Gastroesophageal sphincter (tissue), 4 donors: ENCODE data around the gene USP24. TPM values are rescaled to one million over a fixed set of nuclear protein-coding genes. Genes with fewer than 3 reads are reported as not detected.
"Not testable (repeated sequence)": the region's sequence is repeated elsewhere in the genome, so short reads cannot be mapped to it uniquely, and the experiment has no call there.

Experiments used
- ATAC-seq: fragments of 150-250 bp; one replicate; pipeline ENCODE4 v1.9.1; 2016; ENCODE audit warnings: mild to moderate bottlenecking, moderate library complexity
- H3K27ac ChIP-seq, 4 donors: fragments of 200-600 bp; sonication (generic) in 3 of 4; 1 replicate in 3 of 4; 2 replicates in 1 of 4; pipeline ENCODE4 v1.5.1; 2016 to 2019
- H3K27me3 ChIP-seq: fragments of 200-600 bp; sonication (generic); one replicate; pipeline ENCODE4 v1.5.1; 2019
- H3K36me3 ChIP-seq, 2 donors: fragments of 200-600 bp; sonication (generic); one replicate each; pipeline ENCODE4 v1.5.1; 2019; ENCODE audit warnings: control low read depth in 1 of 2
- H3K4me1 ChIP-seq, 3 donors: fragments of 200-600 bp; sonication (generic); 1 replicate in 2 of 3; 2 replicates in 1 of 3; pipeline ENCODE4 v1.5.1; 2016 to 2019; ENCODE audit warnings: control low read depth in 2 of 3
- H3K4me3 ChIP-seq, 2 donors: fragments of 200-600 bp; sonication (generic); one replicate each; pipeline ENCODE4 v1.5.1; 2019; ENCODE audit warnings: mild to moderate bottlenecking in 1 of 2, moderate library complexity in 1 of 2
- H3K9me3 ChIP-seq, 3 donors: fragments of 200-600 bp; sonication (generic); one replicate each; pipeline ENCODE4 v1.5.1; 2017 to 2019; ENCODE audit warnings: control low read depth in 2 of 3
- EP300 ChIP-seq: sonication (generic); formaldehyde crosslinking; IDR thresholded peaks from one replicate; pipeline ENCODE4 v1.6.1; 2017; ENCODE audit warnings: antibody characterized with exemption, mild to moderate bottlenecking
- POLR2A ChIP-seq, 2 donors: fragments of 450-650 bp; IDR thresholded peaks; one replicate each; pipeline ENCODE4 v1.6.1; 2017; ENCODE audit warnings: antibody characterized with exemption in 2 of 2, mild to moderate bottlenecking in 2 of 2, moderate library complexity in 1 of 2
- POLR2AphosphoS5 ChIP-seq: sonication (generic); formaldehyde crosslinking; IDR thresholded peaks from one replicate; pipeline ENCODE4 v1.6.1; 2017; ENCODE audit warnings: antibody characterized with exemption
- WGBS, 2 donors: methylation state at CpG; one replicate each; pipeline ENCODE4 v1.1.5; 2018; ENCODE audit warnings: low coverage in 1 of 2; 5-methylcytosine and 5-hydroxymethylcytosine counted together
- total RNA-seq, 4 donors: library from RNA; depleted of rRNA; stranded (reverse); fragments of >200 nt; gene quantifications; one replicate each; pipeline ENCODE4 v1.1.0, GENCODE V29; 2016
- TF ChIP-seq, protein P1 (sequence below), 4 experiments: fragments of 200-600 bp in 2 of 4; fragments of 450-650 bp in 2 of 4; sonication (generic) in 1 of 4; IDR thresholded peaks; one replicate each; pipeline ENCODE4 v1.5.1; 2017 to 2019; ENCODE audit warnings: antibody characterized with exemption in 4 of 4, mild to moderate bottlenecking in 2 of 4, moderate library complexity in 2 of 4

USP24 gene
- total RNA-seq, 4 donors from 2014 or later, result 36.8 to 54.8 (median 45.5) TPM

DNA sequence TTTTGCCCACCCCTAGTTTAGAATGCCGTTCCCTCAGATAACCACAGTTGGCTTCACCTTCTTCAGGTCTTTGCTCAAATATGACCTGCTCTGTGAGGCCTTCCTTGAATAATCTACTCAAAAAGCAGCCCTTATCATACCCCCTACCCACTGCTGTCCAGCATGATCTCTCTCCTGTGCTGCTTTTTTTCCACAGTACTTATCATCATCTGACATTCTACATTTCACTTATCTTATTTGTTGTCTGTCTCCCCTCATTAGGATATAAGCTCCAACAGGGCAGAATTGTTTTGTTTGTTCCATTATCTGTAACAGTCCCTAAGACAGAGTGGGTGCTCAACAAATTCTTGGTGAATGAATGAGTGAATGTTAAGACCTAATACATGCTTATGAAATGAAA is 18.1 kb downstream of the USP24 start:
- H3K9me3 ChIP-seq, result no peaks in the 10 kb centered on the region
- H3K4me1 ChIP-seq, result peaks cover 2 to 54% (median 12%) of the 10 kb centered on the region in 3 donors
- no peaks in the 10 kb centered on the region for H3K27me3 ChIP-seq
- TF ChIP-seq POLR2A (IDR thresholded peaks at IDR 0.05), result no peak
- TF ChIP-seq, protein P1, sequence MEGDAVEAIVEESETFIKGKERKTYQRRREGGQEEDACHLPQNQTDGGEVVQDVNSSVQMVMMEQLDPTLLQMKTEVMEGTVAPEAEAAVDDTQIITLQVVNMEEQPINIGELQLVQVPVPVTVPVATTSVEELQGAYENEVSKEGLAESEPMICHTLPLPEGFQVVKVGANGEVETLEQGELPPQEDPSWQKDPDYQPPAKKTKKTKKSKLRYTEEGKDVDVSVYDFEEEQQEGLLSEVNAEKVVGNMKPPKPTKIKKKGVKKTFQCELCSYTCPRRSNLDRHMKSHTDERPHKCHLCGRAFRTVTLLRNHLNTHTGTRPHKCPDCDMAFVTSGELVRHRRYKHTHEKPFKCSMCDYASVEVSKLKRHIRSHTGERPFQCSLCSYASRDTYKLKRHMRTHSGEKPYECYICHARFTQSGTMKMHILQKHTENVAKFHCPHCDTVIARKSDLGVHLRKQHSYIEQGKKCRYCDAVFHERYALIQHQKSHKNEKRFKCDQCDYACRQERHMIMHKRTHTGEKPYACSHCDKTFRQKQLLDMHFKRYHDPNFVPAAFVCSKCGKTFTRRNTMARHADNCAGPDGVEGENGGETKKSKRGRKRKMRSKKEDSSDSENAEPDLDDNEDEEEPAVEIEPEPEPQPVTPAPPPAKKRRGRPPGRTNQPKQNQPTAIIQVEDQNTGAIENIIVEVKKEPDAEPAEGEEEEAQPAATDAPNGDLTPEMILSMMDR (IDR thresholded peaks at IDR 0.05), result no peak
- no peak for TF ChIP-seq EP300
- no peak for TF ChIP-seq POLR2AphosphoS5
- 80 to 83% methylated on average over 1 of the region's 1 CpG for WGBS, 2 donors
- H3K36me3 ChIP-seq, result no peaks in the 10 kb centered on the region
- H3K27ac ChIP-seq, result no peak overlapping the region
- H3K4me3 ChIP-seq, result no peak overlapping the region
- ATAC-seq, result no peak

DNA sequence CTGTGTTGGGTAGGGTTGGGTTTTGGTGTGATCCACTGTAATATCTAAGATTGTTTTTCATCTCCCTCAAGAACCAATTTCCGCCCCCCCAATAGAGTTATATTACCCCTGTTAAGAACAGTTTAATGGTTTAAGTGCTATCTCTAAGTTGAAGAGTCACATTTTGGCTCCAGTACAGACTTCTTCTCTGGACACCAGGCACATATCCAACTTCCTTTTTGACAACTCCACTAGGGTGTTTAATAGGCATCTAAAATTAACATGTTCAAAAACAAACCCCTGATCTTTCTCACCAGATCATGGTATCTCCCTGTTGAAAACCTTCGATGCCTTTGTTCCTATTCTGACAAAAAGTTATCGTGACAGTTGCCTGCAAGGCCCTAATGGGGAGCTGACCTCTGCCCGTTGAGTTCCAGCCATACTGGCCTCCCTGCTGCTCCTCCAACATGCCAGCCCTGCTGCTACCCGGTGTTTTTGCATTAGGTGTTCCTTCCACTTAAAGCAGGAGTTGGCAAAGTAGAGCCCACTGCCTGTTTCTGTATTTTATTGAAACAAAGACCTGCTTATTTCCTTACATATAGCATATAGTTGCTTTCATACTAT is 18.6 kb downstream of the USP24 start:
- H3K27me3 ChIP-seq, result no peaks in the 10 kb centered on the region
- peaks cover 2 to 54% (median 12%) of the 10 kb centered on the region in 3 donors for H3K4me1 ChIP-seq
- ATAC-seq, result no peak
- WGBS, 2 donors, result 51 to 59% methylated on average over 2 to 5 of the region's 5 CpGs
- TF ChIP-seq POLR2AphosphoS5 (no peak), POLR2A (IDR thresholded peaks at IDR 0.05) (no peak), EP300 (no peak)
- TF ChIP-seq, protein P1 (IDR thresholded peaks at IDR 0.05), result no peak
- no peaks in the 10 kb centered on the region for H3K9me3 ChIP-seq
- no peak overlapping the region for H3K27ac ChIP-seq
- H3K36me3 ChIP-seq, result no peaks in the 10 kb centered on the region
- H3K4me3 ChIP-seq, result no peak overlapping the region

DNA sequence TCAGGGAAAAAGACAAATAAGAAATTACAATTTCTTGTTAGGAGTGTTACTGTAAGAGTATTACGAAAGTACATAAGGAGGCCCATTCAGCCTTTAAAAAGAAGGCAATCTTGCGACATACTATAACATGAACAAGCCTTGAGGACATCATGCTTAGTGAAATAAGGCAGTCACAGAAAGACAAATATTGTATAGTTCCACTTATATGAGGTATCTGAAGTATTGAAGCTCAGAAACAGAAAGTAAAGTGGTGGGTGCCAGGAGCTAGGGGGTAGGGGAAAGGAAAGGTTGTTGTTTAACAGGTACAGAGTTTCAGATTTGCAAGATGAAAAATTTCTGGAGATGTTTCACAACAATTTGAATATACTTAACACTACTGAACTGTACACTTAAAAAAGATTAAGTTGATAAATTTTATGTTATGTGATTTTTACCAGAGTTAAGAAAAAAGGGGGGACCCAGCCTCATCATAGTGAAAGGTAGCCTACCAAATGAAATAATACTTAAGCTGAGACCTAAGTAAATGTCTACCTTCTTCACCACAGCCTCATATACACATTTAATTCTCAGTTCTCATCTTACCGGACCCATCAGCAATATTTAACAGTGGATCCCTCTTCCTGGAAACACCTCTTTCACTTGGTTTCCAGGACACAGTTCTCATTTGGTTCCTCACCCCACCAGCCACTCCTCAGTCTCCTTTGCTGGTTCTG is 19.5 kb downstream of the USP24 start:
- WGBS, 2 donors, result 89 to 91% methylated on average over 3 of the region's 3 CpGs
- Histone ChIP-seq H3K27ac (no peak overlapping the region), H3K27me3 (no peaks in the 10 kb centered on the region), H3K36me3 (no peaks in the 10 kb centered on the region), H3K4me3 (no peak overlapping the region), H3K4me1 (peaks cover 2 to 54% (median 12%) of the 10 kb centered on the region in 3 donors), H3K9me3 (no peaks in the 10 kb centered on the region)
- no peak for ATAC-seq
- TF ChIP-seq POLR2A (IDR thresholded peaks at IDR 0.05) (no peak), EP300 (no peak), POLR2AphosphoS5 (no peak)
- TF ChIP-seq, protein P1 (IDR thresholded peaks at IDR 0.05), result no peak

DNA sequence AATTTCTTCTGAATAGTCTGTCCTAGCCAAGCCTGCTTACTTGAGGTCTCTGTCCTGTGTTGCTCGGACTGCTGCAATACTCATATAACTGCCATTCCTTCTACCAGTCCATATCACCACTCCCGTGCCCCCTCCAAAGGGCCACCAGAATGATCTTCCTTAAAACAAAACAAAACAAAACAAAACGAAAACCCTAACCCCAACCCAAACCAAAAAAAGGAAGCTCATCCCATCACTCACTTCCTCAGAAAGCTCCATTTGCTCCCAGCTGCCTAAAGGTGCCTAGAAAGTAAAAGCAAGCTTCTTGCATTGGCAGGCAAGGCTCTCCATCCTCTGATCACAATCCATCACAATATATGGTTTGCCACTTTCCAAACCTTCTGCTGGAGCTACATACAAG is 20.3 kb downstream of the USP24 start:
- WGBS, 2 donors, result 77 to 100% methylated on average over 1 to 3 of the region's 3 CpGs
- no peaks in the 10 kb centered on the region for H3K27me3 ChIP-seq
- no peak overlapping the region for H3K27ac ChIP-seq
- no peak overlapping the region for H3K4me3 ChIP-seq
- no peak for TF ChIP-seq POLR2A (IDR thresholded peaks at IDR 0.05)
- TF ChIP-seq, protein P1 (IDR thresholded peaks at IDR 0.05), result no peak
- TF ChIP-seq POLR2AphosphoS5, result no peak
- TF ChIP-seq EP300, result no peak
- no peak for ATAC-seq
- H3K4me1 ChIP-seq, result peaks cover 2 to 54% (median 12%) of the 10 kb centered on the region in 3 donors
- H3K9me3 ChIP-seq, result no peaks in the 10 kb centered on the region
- H3K36me3 ChIP-seq, result no peaks in the 10 kb centered on the region

DNA sequence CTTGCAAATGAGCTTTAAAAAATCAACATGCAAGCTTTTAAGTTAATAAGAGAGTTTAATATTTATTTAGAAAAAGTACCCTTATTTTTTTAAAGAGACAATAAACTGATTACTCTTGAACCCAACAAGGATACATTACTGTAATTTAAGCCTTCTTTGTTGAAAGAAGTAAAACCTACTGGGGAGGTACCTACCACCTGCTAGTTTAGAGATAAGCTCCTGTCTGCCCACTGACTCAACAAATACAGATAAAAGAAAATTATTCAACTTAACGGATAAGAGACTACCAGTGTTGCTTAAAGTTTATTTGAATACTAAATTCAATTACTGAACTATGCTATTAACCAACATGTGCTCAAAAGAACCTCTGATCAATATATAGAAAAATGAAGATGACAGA is 23.1 kb downstream of the USP24 start:
- Histone ChIP-seq H3K27me3 (no peaks in the 10 kb centered on the region), H3K36me3 (no peaks in the 10 kb centered on the region), H3K27ac (no peak overlapping the region), H3K9me3 (no peaks in the 10 kb centered on the region), H3K4me1 (peaks cover 2 to 60% (median 12%) of the 10 kb centered on the region in 3 donors), H3K4me3 (no peak overlapping the region)
- 83 to 100% methylated on average over 1 of the region's 1 CpG for WGBS, 2 donors
- no peak for ATAC-seq
- TF ChIP-seq POLR2A (IDR thresholded peaks at IDR 0.05) (no peak), POLR2AphosphoS5 (no peak), EP300 (no peak)
- TF ChIP-seq, protein P1 (IDR thresholded peaks at IDR 0.05), result no peak

DNA sequence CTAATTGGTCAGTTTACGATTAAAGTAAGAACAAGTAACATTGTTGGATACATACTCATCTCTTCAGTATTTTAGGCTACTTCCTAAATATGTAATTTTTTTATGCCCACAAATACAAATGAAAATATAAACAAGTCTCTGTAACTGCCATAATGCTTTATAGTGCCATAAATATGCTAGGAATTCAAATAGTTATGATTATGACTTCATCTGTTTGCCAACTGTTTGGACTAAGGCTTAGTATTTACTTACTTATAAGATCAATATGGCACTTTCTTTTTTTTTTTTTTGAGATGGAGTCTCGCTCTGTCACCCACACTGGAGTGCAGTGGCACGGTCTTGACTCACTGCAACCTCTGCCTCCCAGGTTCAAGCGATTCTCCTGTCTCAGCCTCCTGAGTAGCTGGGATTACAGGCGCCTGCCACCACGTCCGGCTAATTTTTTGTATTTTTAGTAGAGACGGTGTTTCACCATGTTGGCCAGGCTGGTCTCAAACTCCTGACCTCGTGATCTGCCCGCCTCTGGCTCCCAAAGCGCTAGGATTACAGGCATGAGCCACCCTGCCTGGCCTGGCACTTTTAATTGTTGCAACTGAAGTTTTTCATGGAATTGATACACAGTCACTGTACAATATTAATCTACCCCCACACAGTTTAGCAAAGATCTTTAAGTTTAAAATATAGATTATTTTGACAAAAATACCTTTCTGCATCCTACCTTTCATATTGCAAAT is 23.8 kb downstream of the USP24 start:
- H3K9me3 ChIP-seq, H3K27ac ChIP-seq, H3K27me3 ChIP-seq, ATAC-seq, H3K4me3 ChIP-seq, H3K36me3 ChIP-seq: not testable (repeated sequence)
- H3K4me1 ChIP-seq, result peaks cover 0 to 55% (median 5%) of the 10 kb centered on the region in 3 donors
- 81 to 84% methylated on average over 1 to 11 of the region's 11 CpGs for WGBS, 2 donors
